Spleen (tissue), 11 donors: ENCODE results near the gene SETD1A. TPM values are rescaled to one million over a fixed set of nuclear protein-coding genes. Genes with fewer than 3 reads are reported as not detected.

Experiments
- DNase-seq: peaks from one replicate; pipeline ENCODE4 v3.0.0-alpha.2; 2020
- H3K27ac ChIP-seq, 8 donors: fragments of 200-600 bp; sonication (generic) in 7 of 8; 1 replicate in 4 of 8; 2 replicates in 4 of 8; pipeline versions ENCODE4 v1.5.0 to v1.8.0; 2016 to 2021; ENCODE audit warnings: inconsistent platforms in 4 of 8, mild to moderate bottlenecking in 4 of 8, moderate library complexity in 1 of 8
- H3K27me3 ChIP-seq, 7 donors: fragments of 200-600 bp; sonication (generic) in 6 of 7; replicated peaks in 1 of 7; 1 replicate in 4 of 7; 2 replicates in 3 of 7; pipeline versions ENCODE4 v1.5.0 to v1.8.0; 2016 to 2021; ENCODE audit warnings: inconsistent platforms in 3 of 7, mild to moderate bottlenecking in 1 of 7
- H3K36me3 ChIP-seq, 6 donors: fragments of 200-600 bp; sonication (generic) in 5 of 6; 1 replicate in 4 of 6; 2 replicates in 2 of 6; pipeline versions ENCODE4 v1.5.0 to v1.8.0; 2016 to 2021; ENCODE audit warnings: inconsistent platforms in 2 of 6
- H3K4me1 ChIP-seq, 6 donors: fragments of 200-600 bp; sonication (generic) in 5 of 6; 1 replicate in 3 of 6; 2 replicates in 3 of 6; pipeline versions ENCODE4 v1.5.0 to v1.8.0; 2016 to 2021; ENCODE audit warnings: inconsistent platforms in 3 of 6
- H3K4me3 ChIP-seq, 8 donors: fragments of 200-600 bp; sonication (generic) in 7 of 8; 1 replicate in 4 of 8; 2 replicates in 4 of 8; pipeline versions ENCODE4 v1.5.0 to v1.8.0; 2016 to 2021; ENCODE audit warnings: inconsistent platforms in 4 of 8, mild to moderate bottlenecking in 4 of 8, moderate library complexity in 2 of 8
- H3K9me3 ChIP-seq, 8 donors: fragments of 200-600 bp; sonication (generic) in 7 of 8; 1 replicate in 4 of 8; 2 replicates in 4 of 8; pipeline versions ENCODE4 v1.5.0 to v1.8.0; 2016 to 2021; ENCODE audit warnings: inconsistent platforms in 4 of 8
- CTCF ChIP-seq, 11 experiments: fragments of 200-600 bp in 7 of 11; fragments of 450-650 bp in 4 of 11; sonication (generic) in 4 of 11; IDR thresholded peaks in 8 of 11; conservative IDR thresholded peaks in 3 of 11; 1 replicate in 7 of 11; 2 replicates in 4 of 11; pipeline versions ENCODE4 v1.4.0 to v1.8.0; 2016 to 2021; ENCODE audit warnings: antibody characterized with exemption in 11 of 11, inconsistent platforms in 4 of 11, mild to moderate bottlenecking in 1 of 11
- POLR2A ChIP-seq, 3 donors: fragments of 450-650 bp; IDR thresholded peaks; one replicate each; pipeline ENCODE4 v1.5.1; 2017; ENCODE audit warnings: antibody characterized with exemption in 3 of 3, mild to moderate bottlenecking in 1 of 3
- POLR2AphosphoS5 ChIP-seq, 3 donors: sonication (generic); formaldehyde crosslinking; IDR thresholded peaks; one replicate each; pipeline ENCODE4 v1.5.1; 2017; ENCODE audit warnings: antibody characterized with exemption in 3 of 3
- WGBS, 5 donors: extraction: QIAGEN DNeasy Blood & Tissue Kit in 3 of 5; methylation state at CpG; one replicate each; pipeline versions ENCODE4 v1.1.5 to v1.1.7; 2013 to 2018; 5-methylcytosine and 5-hydroxymethylcytosine counted together
- intact Hi-C: fragments of 100-400 bp; cut with DNase I; formaldehyde crosslinking; loops from one replicate; pipeline ENCODE4 v1.15.0; 2023; ENCODE audit warnings: low total_unique reads
- polyA plus RNA-seq, 3 donors: library from polyadenylated mRNA; stranded (reverse); fragments of 200-250 nt; gene quantifications; one replicate each; pipeline ENCODE4 v1.2.1, GENCODE V29; 2013
- total RNA-seq, 7 donors: library from RNA; depleted of rRNA in 3 of 7; stranded (reverse); fragments of >200 nt in 3 of 7; fragmentation: NEBNext Ultra II Directional in 4 of 7; extraction: Animal tissue kit (Norgen Biotek cat#: 25700) in 4 of 7; gene quantifications; one replicate each; pipeline versions ENCODE4 v1.1.0 to v1.2.1, GENCODE V29; 2016 to 2021
- donor health status: healthy with polysubstance abuse.
- donor health status: DM: no; HTN: no; CAD: no; lungs with moderate emphysema.
- donor health status: DM: no; HTN: no; CAD: no.
- donor health status: Bipolar disorder and iron deficiency.
- donor health status: healthy.
- donor health status: DM: no; HTN: no; CAD: no.
- donor health status: DM: yes; HTN: yes; CAD: no.

The SETD1A gene
- total and polyA plus RNA-seq, 10 donors: 4.8 to 24.9 (median 14.7) TPM

- peaks cover 6 to 30% (median 25%) of the 10 kb centered on the region in 6 donors for H3K4me1 ChIP-seq
- 85 to 92% (median 88%) methylated on average over 5 to 25 of the region's 25 CpGs for whole genome bisulfite sequencing, 5 donors
- TF ChIP-seq POLR2AphosphoS5 (IDR thresholded peaks at IDR 0.05): peak in 1 of 3 donors; percentile 44
- TF ChIP-seq POLR2A (IDR thresholded peaks at IDR 0.05): no peak
- peak overlapping the region in 1 of 8 donors; percentile 81 for H3K27ac ChIP-seq
- no peak overlapping the region for H3K4me3 ChIP-seq
- H3K27me3 ChIP-seq: no peaks in the 10 kb centered on the region
- no peak for DNase-seq
- H3K9me3 ChIP-seq: no peaks in the 10 kb centered on the region
- peaks cover 0 to 88% (median 66%) of the 10 kb centered on the region in 6 donors for H3K36me3 ChIP-seq
- intact Hi-C loops: loop anchor here (10.0 kb wide), 1 partner anchor 111 kb away; the partner anchor contains the start of gene VKORC1
These were observed 25.8 kb downstream of the SETD1A start for GRCh38 chr16:30983289-30983889.

GRCh38 chr16:30983898-30984610, 26.5 kb downstream of the SETD1A start:
- H3K4me3 ChIP-seq: no peak overlapping the region
- DNase-seq: no peak
- intact Hi-C loops: loop anchor here (10.0 kb wide), 1 partner anchor 111 kb away; the partner anchor contains the start of gene VKORC1
- H3K4me1 ChIP-seq: peaks cover 6 to 30% (median 25%) of the 10 kb centered on the region in 6 donors
- WGBS, 5 donors: 71 to 75% (median 74%) methylated on average over 9 to 14 of the region's 14 CpGs
- no peaks in the 10 kb centered on the region for H3K27me3 ChIP-seq
- TF ChIP-seq CTCF (IDR thresholded peaks at IDR 0.05 in 8 of 11, conservative IDR thresholded peaks at IDR 0.05 in 3 of 11) (no peak), POLR2A (IDR thresholded peaks at IDR 0.05) (no peak), POLR2AphosphoS5 (IDR thresholded peaks at IDR 0.05) (no peak)
- H3K36me3 ChIP-seq: peaks cover 0 to 86% (median 59%) of the 10 kb centered on the region in 6 donors
- peak overlapping the region in 5 of 8 donors; percentile 15 to 81 (median 78) for H3K27ac ChIP-seq
- no peaks in the 10 kb centered on the region for H3K9me3 ChIP-seq

GRCh38 chr16:30984669-30985400, 27.3 kb downstream of the SETD1A start, which contains the start of gene HSD3B7:
HSD3B7 (plus strand) TSS chr16:30985207; CDS start chr16:30985659, 452 bp downstream.
- peak within 1 kb of the TSS in 7 of 8 donors; percentile 27 to 65 (median 39) for H3K4me3 ChIP-seq
- intact Hi-C loops: loop anchor here (5.0 to 10.0 kb wide), 2 partner anchors 110 to 457 kb away; partner anchors contain the start of genes VKORC1 and ZNF843
- 29 to 54% (median 34%) methylated on average over 17 to 24 of the region's 24 CpGs for WGBS, 5 donors
- no peaks in the 10 kb centered on the region for H3K27me3 ChIP-seq
- TF ChIP-seq POLR2AphosphoS5 (IDR thresholded peaks at IDR 0.05) (peak; percentile 67 to 86 (median 78)), POLR2A (IDR thresholded peaks at IDR 0.05) (no peak), CTCF (IDR thresholded peaks at IDR 0.05 in 8 of 11, conservative IDR thresholded peaks at IDR 0.05 in 3 of 11) (peak; percentile 93 to 98 (median 95))
- peak within 1 kb of the TSS; percentile 21 to 81 (median 70) for H3K27ac ChIP-seq
- peaks cover 0 to 78% (median 51%) of the 10 kb centered on the region in 6 donors for H3K36me3 ChIP-seq
- peak; percentile 97 for DNase-seq
- no peaks in the 10 kb centered on the region for H3K9me3 ChIP-seq
- H3K4me1 ChIP-seq: peaks cover 6 to 30% (median 25%) of the 10 kb centered on the region in 6 donors
